ENCODE results near the gene MSH3.
"Not testable (repeated sequence)": the region's sequence is repeated elsewhere in the genome, so short reads cannot be mapped to it uniquely, and the experiment has no call there.

MSH3 gene

DNA sequence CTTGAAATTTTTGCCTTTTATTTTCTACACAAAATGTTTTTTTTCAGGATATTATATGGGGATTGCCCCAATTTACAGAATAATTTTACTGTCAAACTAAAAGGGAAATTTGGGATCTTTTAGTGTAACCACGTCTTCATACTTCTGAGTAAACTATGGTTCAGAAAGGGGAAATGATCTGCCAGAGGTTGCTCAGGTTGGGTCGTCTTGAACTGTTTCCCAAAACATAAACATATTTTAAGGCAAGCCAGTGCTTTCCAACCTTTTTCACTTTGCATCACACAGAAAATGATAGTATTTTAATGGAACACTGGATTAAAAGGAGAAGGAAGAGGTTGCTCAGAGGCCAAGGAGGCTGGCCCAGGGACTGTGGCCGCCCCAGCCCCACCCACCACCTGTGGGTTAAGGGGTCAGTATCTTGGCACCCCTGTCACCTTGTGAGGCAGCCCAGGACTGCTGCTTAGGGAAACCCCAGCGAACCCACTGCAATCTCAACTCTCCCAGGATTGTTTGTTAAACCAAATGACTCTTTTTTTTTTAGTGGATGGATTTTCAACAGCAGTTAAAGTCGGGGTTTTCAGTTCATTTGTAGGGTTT, 143.1 kb downstream of the MSH3 start:
- DNase-seq (ENCODE audit: low read depth) = no peak

DNA sequence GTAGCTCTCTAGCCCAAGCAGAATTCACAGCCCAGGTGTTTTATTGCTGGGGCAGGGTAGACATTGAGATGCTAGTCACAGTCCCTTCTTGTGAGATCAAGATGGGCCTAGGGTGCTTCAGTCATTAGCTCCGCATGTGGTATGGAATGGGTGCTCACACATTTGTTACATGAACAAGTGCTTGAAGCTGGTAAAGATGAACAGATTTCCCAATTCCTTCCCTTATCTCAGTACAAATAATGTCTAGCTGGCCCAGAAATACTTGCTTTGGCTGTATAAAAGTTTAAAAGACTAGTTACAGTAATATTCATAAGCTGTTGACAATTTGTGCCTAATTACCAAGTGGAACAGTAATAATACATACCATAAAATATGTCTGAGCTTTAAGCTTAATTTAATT, 143.7 kb downstream of the MSH3 start:
- no peak for DNase-seq (ENCODE audit: low read depth)

DNA sequence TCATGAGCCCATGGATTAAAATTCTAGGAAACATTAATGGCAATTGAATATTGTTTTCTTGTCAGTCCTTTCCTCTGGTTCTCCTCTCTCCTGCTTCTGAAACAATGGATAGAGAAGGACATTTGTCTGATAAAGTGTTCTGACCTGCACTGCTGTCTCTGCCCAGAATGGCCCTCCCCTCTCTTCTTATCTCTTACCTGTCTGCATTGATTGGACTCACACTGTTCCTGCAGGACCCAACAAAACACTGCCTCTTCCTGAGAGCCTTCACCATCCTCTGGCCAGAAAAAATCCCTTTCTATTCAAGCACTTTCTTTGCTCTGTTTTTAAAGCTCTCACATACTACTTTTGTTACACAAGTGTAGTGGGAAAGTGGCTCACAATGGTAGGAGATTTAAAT, 144.2 kb downstream of the MSH3 start:
- no peak for DNase-seq (ENCODE audit: low read depth)

DNA sequence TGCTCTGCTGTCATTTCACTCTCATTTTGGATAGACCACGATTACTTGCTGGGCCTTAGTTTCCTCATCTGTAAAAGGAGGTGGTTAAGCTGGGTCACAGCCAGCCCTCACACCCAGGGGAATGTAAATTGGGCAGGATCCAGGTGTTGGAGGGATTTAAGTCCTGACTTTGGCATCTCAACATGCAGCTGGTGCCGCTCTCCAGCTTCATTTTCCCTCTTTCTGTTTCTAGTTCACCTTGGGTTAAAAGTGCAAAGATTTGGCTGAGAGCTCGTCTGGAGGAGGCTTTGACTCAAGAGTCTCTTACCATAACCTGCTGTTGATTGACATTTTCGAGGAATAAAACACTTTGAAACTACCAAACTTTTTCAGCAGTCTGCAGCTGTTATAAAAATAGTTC, 144.6 kb downstream of the MSH3 start:
- DNase-seq (ENCODE audit: low read depth) = no peak

DNA sequence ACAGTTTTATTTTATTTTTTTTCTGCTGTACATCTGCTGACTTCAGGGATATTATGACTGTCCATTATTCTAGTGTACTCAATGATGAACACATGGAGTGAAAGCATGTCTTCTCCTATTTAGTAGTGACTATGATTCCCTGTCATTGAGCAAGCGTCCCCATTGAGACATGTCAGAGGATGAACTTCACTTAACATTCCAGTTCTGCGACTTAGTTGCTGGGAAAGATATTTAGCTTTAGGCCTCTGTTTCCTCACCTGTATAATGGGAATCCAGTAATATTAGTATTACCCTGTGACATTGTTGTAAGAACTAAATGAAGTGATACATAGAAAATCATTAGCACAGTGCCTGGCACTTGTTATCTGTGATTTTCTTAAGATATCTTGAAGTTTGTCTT, 145.1 kb downstream of the MSH3 start:
- no peak for DNase-seq (ENCODE audit: low read depth)

DNA sequence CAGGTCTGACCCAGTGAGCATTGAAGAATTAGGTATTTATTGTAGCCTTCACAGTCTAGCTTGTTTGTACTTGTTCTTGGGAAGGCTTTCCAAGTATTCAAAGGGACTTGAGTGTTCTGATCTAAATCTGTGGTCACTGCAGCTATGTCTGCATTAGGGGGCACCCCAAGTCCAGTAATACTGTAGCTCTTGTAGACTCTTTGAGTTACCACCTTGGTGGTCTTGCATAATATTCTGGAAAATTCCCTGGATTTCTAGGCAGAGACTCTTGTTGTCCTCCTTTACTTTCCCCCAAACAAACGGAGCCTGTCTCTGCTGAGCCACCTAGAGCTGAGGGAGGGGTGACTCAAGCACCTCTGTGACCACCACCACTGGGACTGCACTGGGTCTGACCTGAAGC, 149.9 kb downstream of the MSH3 start:
- DNase-seq (ENCODE audit: low read depth) = no peak

DNA sequence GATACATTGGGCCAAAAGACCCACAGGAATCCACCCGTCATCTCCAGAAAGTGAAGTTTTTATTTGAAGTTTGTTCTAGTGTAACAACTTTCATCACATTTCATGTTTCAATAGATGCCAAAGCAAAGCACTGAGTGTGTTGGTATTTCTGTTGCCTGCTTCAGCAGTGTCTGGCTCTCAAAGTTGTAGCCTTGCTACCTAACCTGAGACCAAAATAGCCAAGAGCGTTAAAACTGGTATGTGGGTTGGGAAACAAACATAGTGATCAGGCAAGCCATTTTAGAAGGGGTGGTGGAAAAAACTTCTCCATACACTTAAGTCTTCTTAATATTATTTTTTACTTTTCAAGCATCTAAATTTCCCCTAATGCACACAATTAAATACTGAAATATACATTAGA, 150.6 kb downstream of the MSH3 start:
- no peak for DNase-seq (ENCODE audit: low read depth)

DNA sequence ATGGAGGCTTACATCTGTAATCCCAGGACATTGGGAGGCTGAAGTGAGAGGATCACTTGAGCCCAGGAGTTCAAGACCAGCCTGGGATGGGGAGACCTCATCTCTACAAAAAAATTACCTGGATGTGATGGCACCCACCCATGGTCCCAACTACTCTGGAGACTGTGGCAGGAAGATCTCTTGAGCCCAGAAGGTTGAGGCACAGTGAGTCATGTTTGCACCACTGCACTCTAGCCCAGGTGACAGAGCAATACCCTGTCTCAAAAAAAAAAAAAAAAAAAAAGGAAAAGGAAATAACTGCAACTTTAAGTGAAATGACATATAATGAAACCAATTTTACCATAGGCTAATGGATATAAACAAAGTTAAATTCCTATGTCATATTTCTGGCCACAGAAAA, 152.5 kb downstream of the MSH3 start:
- no peak for DNase-seq (ENCODE audit: low read depth)

DNA sequence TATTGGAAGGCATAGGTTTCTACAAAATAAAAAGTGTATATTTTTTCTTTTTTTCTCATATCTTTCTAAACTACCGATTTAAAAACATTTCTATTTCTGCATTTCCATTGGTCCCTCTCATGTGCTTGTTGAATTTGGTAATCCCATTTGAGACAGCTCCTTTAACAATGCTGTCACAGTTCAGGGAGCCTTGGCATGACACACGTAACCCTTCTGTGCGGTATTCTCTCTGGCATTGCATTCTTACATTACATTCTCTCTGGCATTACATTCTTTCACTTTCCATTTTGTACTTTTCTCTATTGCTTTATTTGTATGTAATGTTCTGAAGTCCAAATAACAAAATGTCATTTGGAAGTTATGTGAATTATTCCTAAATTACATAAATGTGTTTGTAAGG, 155.0 kb downstream of the MSH3 start:
- DNase-seq (ENCODE audit: low read depth) = no peak

DNA sequence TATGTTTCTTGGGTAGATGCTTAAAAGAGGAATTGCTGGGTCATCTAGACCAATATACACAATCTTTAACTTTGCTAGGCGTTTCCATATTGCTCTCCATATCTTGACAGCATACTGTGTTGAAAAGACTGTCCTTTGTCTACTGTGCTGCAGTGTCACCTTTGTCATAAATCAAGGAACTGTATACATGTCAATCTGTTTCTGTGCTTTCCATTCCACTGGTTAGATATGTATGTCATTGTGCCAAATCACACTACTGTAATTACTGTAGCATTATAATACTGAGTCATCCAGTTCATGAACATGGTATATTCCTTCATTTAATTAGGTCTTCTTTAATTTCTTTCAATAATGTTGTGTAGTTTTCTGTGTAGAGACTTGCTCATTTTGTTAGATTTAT, 156.0 kb downstream of the MSH3 start:
- DNase-seq (ENCODE audit: low read depth) = no peak

DNA sequence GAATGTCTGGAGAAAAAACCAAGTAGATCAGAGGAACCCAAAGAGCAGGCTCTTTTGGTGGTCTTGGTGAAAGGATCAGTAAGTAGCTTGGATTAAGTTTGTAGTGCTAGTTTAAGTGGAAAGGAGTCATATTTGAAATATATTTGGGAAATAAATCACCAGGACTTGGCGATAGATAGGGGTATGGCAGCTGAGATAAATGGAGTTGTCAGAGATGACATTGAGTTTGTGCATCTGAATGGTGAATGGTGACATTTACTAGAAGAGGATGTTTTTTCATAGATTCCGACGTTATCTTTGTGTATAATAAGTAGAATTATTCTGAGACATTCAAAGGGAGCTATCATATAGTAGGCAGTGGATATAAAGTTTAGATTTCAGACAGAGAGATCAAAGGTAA, 162.1 kb downstream of the MSH3 start:
- DNase-seq (ENCODE audit: low read depth) = no peak

DNA sequence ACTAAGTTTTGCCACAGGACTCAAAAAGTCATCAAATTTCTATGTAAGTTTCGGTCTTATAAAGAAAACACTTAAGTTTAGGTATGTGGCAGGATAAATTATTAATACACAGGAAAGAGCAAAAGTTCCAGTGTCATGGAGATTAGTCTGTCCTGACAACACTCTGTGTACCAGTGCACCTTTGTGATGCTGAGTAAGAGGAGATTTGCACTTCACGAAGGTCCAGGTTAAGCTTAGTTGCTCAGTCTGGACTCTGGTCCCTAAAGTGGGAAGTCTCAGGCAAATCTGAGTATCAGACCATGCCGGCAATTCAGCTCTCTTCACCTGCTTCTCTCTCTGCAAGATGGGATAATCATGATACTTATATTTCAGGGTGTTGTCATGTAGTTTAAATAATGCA, 166.2 kb downstream of the MSH3 start:
- DNase-seq (ENCODE audit: low read depth) = no peak

DNA sequence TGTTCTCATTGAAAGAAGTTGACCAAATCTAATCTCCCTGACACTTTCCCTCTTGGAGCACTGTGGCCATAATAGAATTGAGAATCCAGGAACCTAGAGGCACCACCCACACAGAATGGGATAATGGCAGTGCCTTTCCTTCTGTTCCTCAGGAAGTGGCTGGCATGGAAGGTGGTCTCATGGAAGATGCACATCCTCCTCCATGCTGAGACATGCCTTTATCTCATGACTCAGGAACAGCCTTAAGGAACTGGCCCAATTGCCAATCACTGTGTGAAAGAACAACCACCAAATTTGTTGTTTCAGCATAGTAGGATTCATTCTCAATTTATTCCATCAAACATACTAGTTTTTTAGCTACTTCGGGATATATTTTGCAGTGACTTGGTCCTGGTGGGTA, 168.2 kb downstream of the MSH3 start:
- DNase-seq (ENCODE audit: low read depth) = no peak

DNA sequence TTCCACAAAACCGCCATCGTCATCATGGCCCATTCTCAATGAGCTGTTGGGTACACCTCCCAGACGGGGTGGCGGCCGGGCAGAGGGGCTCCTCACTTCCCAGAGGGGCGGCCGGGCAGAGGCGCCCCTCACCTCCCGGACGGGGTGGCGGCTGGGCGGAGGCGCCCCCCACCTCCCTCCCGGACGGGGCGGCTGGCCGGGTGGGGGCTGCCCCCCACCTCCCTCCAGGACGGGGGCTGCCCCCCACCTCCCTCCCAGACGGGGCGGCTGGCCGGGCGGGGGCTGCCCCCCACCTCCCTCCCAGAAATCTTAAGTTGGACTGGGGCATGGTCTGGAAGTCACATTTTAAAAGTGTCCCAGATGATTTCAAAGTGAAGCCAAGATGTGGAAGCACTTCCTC, 169.7 kb downstream of the MSH3 start:
- not testable (repeated sequence) for DNase-seq (ENCODE audit: low read depth)

DNA sequence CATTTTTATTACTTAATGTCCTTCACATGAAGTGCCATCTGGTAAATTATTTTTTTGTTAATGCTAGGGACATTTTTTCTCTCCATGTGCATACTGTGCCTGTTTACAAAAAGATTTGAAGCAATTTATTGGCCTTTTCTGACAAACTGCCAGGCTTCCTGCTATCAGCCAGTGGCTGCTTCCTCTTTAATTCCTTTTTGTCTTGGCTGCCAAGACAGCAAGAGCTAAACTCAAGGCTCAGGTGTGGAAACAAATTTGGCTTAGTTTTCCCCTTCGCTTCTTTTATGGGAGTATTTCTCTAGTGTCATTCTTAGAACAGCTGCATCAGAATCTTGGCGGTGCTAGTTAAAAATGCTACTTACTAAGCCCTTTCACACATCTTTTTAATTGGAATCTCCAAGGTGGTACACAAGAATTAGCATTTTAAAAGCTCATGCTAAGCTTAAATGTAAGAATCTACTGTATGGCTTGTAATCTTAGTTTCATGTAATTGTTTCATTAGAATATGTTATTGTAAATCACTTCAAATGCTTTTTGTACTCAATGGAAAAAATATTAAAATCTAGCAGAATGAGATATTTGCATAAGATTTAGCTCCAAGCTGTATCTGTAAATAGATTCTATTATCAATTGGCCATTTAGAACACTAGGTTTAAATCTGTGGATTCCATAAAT, 171.5 kb downstream of the MSH3 start:
- DNase-seq (ENCODE audit: low read depth) = no peak

DNA sequence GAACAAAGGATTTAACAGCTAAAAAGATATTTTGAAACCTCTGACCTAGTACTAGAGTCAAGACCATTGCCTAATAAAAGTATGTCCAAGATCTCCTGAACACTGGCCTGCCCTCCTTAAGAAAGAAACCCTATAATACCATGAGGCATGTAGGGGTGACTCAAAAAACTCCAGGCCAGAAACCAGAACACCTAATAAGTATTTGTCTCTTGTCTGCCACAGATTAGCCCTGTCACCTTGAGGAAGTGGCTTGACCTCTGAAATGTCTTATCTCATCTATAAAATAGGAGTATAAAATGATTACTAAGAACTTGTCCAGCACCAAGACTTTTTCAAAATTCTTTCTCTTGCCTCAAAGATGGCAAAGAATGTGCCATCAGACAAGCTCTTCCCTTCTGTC, 180.3 kb downstream of the MSH3 start:
- DNase-seq (ENCODE audit: low read depth) = no peak

DNA sequence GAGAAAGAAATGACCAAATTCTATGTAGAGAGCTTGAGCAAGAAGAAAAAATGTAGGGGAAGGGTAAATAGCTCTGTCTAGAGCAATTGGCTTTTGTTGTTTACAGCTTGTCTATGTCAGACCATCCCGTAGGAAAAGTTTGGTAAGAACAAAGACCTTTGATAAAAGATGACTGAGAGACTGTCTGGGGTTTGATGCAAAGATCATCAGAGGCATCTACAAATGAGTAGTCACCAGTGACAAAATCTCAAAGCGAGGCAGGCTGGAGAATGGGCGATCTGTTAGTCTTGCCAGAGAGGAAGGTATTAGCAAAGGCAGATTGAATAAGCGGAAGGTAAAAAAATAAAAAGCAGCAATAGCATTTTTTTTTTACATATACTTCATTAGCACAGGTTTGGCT, 180.7 kb downstream of the MSH3 start:
- no peak for DNase-seq (ENCODE audit: low read depth)

DNA sequence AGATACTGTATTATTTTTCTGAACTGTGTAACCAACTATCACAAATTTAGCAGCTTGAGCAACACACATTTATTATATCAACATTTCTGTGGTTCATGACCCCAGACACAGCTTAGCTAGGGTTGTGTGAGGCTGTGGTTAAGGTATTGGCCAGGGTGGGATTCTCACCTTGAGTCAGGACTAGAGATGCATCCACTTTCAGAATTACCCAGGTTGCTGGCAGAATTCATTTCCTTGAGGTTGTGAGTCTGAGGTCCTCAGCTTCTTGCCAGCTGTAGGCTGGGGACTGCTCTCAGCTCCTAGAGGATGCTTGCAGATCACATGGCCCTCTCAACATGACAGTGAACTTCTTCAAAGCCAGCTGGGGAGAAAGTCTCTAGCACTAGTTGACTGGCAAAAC, 183.2 kb downstream of the MSH3 start:
- DNase-seq (ENCODE audit: low read depth) = no peak

DNA sequence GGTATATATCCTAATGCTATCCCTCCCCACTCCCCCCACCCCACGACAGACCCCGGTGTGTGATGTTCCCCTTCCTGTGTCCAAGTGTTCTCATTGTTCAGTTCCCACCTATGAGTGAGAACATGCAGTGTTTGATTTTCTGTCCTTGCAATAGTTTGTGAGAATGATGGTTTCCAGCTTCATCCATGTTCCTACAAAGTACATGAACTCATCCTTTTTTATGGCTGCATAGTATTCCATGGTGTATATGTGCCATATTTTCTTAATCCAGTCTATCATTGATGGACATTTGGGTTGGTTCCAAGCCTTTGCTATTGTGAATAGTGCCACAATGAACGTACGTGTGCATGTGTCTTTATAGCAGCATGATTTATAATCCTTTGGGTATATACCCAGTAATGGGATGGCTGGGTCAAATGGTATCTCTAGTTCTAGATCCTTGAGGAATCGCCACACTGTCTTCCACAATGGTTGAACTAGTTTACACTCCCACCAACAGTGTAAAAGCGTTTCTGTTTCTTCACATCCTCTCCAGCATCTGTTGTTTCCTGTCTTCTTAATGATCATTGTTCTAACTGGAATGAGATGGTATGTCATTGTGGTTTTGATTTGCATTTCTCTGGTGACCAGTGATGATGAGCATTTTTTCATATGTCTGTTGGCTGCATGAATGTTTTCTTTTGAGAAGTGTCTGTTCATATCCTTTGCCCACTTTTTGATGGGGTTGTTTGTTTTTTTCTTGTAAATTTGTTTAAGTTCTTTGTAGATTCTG, 186.8 kb downstream of the MSH3 start:
- DNase-seq (ENCODE audit: low read depth) = not testable (repeated sequence)

DNA sequence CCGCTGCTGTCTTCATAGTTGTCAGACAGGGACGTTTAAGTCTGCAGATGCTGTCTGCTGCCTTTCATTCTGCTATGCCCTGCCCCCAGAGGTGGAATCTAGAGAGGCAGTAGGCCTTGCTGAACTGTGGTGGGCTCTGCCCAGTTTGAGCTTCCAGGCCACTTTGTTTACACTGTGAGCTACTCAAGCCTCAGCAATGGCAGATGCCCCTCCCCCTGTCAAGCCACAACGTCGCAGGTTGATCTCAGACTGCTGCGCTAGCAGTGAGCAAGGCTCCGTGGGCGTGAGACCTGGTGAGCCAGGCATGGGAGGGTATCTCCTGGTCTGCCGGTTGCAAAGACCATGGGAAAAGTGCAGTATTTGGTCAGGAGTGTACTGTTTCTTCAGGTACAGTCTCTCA, 192.0 kb downstream of the MSH3 start:
- not testable (repeated sequence) for DNase-seq (ENCODE audit: low read depth)

DNA sequence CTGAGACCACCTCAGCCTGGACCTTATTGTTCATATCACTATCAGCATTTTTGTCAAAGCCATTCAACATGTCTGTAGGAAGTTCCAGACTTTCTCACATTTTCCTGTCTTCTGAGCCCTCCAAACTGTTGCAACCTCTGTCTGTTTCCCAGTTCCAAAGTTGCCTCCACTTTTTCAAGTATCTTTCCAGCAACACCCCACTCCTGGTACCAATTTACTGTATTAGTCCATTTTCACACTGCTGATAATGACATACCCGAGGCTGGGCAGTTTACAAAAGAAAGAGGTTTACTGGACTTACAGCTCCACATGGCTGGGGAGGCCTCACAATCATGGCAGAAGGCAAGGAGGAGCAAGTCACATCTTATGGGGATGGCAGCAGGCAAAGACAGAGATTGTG, 195.7 kb downstream of the MSH3 start:
- DNase-seq (ENCODE audit: low read depth) = not testable (repeated sequence)

DNA sequence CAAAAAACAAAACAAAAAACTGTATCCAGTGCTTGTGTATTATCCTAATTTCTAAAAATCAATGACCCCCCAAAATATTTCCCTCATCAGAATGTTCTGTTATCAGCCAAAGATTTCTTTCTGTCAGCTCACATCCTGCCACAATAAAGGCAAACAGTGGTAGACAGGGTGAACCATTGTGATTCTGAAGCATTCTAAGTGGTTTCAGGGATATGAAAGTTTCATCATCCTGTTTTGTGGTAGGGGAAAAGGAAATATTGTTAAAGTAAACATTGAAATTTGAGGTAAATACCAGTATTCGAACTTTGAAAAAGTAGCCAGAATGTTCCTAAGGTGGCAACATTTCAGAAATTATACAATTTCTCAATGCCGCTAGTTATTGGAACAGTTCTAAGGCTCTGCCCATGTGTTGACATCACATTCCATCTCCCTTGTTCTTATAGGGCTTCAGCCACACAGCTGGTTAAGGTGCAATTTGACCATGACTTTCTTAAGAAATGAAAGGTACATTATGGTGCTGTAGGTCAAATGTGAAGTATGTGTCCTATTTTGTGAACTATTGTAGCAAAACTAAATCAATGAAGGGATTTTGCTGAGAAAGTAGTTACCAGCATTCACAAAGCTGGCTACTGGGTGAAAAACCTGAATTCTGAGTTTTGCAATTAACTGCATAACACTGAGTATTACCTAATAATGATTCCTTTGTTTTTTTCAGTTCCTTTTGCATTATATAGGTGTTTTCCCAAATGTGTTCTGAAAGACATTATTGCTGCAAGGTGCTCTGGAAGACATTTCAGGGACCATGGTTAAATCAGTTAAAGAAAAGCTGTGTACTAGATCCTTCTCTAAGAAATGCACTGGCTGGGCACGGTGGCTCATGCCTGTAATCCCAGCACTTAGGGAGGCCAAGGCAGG, 198.1 kb downstream of the MSH3 start:
- no peak for DNase-seq (ENCODE audit: low read depth)

DNA sequence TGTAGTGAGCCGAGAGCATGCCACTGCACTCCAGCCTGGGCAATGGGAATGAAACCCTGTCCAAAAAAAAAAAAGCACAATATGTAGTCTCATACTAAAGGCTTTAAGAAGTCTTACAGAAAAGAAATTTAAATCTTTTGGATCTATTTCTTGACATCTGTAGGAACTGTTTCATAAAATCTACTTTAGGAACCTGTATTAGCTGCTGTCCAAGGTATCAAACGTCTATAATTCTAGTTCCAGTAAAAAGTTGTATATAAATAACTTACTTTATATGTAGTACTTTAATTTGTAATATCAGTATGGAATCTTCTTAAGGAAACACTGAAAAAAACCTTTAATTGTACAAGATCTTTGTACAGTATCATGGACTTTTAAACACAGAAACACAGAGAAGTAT, 199.0 kb downstream of the MSH3 start:
- no peak for DNase-seq (ENCODE audit: low read depth)
